Effector memory CD8-positive, alpha-beta T cell (primary cell): ENCODE results near the gene PPIH.
"Not testable (repeated sequence)": the region's sequence is repeated elsewhere in the genome, so short reads cannot be mapped to it uniquely, and the experiment has no call there.

Experiments
- ATAC-seq: fragments of 150-1000 bp; cut with Tn5 transposase; replicated peaks from 2 replicates; pipeline ENCODE4 v1.10.0; 2021; ENCODE audit warnings: mild to moderate bottlenecking, moderate library complexity
- DNase-seq, 3 experiments: peaks; one replicate each; pipeline ENCODE4 v3.0.0; 2021
- H3K27ac Mint-ChIP-seq, 2 donors: one replicate each; pipeline ENCODE4 v1.8.0; 2022; ENCODE audit warnings: mild to moderate bottlenecking in 2 of 2, mixed read lengths in 2 of 2, moderate library complexity in 2 of 2
- H3K27me3 Mint-ChIP-seq, 2 donors: one replicate each; pipeline ENCODE4 v1.8.0; 2022; ENCODE audit warnings: mixed read lengths in 2 of 2
- H3K36me3 Mint-ChIP-seq: one replicate; pipeline ENCODE4 v1.8.0; 2022; ENCODE audit warnings: mild to moderate bottlenecking, moderate library complexity, mixed read lengths; ENCODE audit not compliant: insufficient read depth
- H3K4me1 Mint-ChIP-seq, 2 donors: one replicate each; pipeline ENCODE4 v1.8.0; 2022; ENCODE audit warnings: low read depth in 2 of 2, mixed read lengths in 2 of 2
- H3K4me3 Mint-ChIP-seq, 2 donors: one replicate each; pipeline ENCODE4 v1.8.0; 2022; ENCODE audit warnings: mild to moderate bottlenecking in 2 of 2, mixed read lengths in 2 of 2, moderate library complexity in 2 of 2
- H3K9me3 Mint-ChIP-seq, 2 donors: one replicate each; pipeline ENCODE4 v1.8.0; 2022; ENCODE audit warnings: mixed read lengths in 2 of 2

Gene PPIH

DNA sequence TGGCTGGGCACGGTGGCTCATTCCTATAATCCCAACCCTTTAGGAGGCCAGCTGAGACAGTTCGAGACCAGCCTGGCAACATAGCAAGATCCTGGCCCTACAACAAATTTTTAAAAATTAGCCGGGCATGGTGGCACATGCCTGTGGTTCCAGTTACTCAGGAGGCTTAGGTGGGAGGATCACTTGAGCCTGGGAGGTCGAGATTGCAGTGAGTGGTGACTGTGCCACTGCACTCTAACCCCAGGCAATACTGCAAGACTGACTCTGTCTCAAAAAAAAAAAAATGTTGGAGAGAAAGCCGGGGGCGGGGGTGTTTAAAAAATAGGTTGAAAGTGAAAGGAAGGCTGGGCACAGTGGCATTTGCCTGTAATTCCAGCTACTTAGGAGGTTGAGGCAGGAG lies 65.3 kb downstream of the PPIH start:
- Mint-ChIP-seq H3K9me3 (no peaks in the 10 kb centered on the region), H3K27me3 (no peaks in the 10 kb centered on the region), H3K27ac (peak overlapping the region in 1 of 2 donors; percentile 46), H3K4me3 (no peak overlapping the region), H3K4me1 (no peaks in the 10 kb centered on the region), H3K36me3 (peaks cover 17% of the 10 kb centered on the region)
- no peak for DNase-seq
- ATAC-seq = no peak

DNA sequence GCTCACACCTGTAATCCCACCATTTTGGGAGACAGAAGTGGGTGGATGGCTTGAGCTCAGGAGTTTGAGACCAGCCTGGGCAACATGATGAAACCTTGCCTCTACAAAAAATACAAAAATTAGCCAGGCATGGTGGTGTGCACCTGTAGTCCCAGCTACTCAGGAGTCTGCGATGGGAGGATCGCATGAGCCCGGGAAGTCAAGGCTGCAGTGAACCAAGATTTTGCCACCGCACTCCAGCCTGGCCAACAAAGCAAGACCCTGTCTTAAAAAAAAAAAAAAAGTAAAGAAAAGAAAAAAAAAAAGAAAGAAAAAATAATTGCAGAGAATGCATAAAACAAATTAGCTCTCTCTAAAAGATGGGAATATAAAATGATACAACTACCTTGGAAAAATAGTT lies 67.6 kb downstream of the PPIH start:
- not testable (repeated sequence) for H3K27ac Mint-ChIP-seq

More for the DNA sequence above, 67.6 kb downstream of the PPIH start:
- DNase-seq, H3K9me3 Mint-ChIP-seq, H3K4me3 Mint-ChIP-seq, ATAC-seq, H3K4me1 Mint-ChIP-seq, H3K27me3 Mint-ChIP-seq: not testable (repeated sequence)
- peaks cover 11% of the 10 kb centered on the region for H3K36me3 Mint-ChIP-seq
